ENCODE data around the gene PKDCC. TPM values are rescaled to one million over a fixed set of nuclear protein-coding genes. Genes with fewer than 3 reads are reported as not detected.

Gene PKDCC
- polyA plus RNA-seq, 1 donor (not counting 4 experiments of a cell fraction or from before 2014, with no cell fraction given): not detected

GRCh38 chr2:42040643-42041278 is 7.1 kb upstream of the PKDCC start:
- no peak overlapping the region for H3K4me2 ChIP-seq (ENCODE audit: control insufficient read depth, extremely low read depth, insufficient read depth, low read depth, low read length)
- H3K4me3 ChIP-seq (ENCODE audit: control insufficient read depth in 2 of 3, extremely low read depth in 1 of 3, insufficient read depth in 2 of 3, low read depth in 1 of 3, low read length in 3 of 3): no peak overlapping the region
- H3K9me1 ChIP-seq (ENCODE audit: control insufficient read depth, extremely low read depth, insufficient read depth, low read length): no peaks in the 10 kb centered on the region
- peaks cover 8% of the 10 kb centered on the region for H3K27me3 ChIP-seq (ENCODE audit: control insufficient read depth, extremely low read depth, insufficient read depth, low read length)
- no peaks in the 10 kb centered on the region for H3K36me3 ChIP-seq (ENCODE audit: control insufficient read depth in 2 of 2, extremely low read depth in 1 of 2, insufficient read depth in 2 of 2, low read length in 2 of 2)
- no peak overlapping the region for H2AFZ ChIP-seq (ENCODE audit: control insufficient read depth, low read length)
- no peak overlapping the region for H3K27ac ChIP-seq (ENCODE audit: control insufficient read depth, insufficient read depth, low read length)
- no peak overlapping the region for H3K9ac ChIP-seq (ENCODE audit: control insufficient read depth, extremely low read depth, insufficient read depth, low read length)
- no peak for DNase-seq (ENCODE audit: low read depth, low spot score)
- no peaks in the 10 kb centered on the region for H3K9me3 ChIP-seq (ENCODE audit: control insufficient read depth, low read depth, low read length)
- H4K20me1 ChIP-seq (ENCODE audit: control insufficient read depth, extremely low read depth, insufficient read depth, low read length): no peaks in the 10 kb centered on the region
- FAIRE-seq: no peak
- H3K79me2 ChIP-seq (ENCODE audit: control insufficient read depth, insufficient read depth, low read length): no peaks in the 10 kb centered on the region
- H3K4me1 ChIP-seq (ENCODE audit: control insufficient read depth, extremely low read depth, insufficient read depth, low read length): no peaks in the 10 kb centered on the region
- TF ChIP-seq CTCF (optimal IDR thresholded peaks at IDR 0.05 in 1 of 3, IDR thresholded peaks at IDR 0.05 in 1 of 3, conservative IDR thresholded peaks at IDR 0.05 in 1 of 3; ENCODE audit: extremely low read depth in 1 of 3, insufficient read depth in 2 of 3, low read length in 3 of 3) (no peak), EZH2 (IDR thresholded peaks at IDR 0.05; ENCODE audit: low read length) (no peak)
- dilution Hi-C loops (cut with MboI; ENCODE audit: extremely low pct_ligation_motif_present, low sequenced_read_pairs): no loop called here

- FAIRE-seq: no peak
- dilution Hi-C loops (cut with MboI; ENCODE audit: extremely low pct_ligation_motif_present, low sequenced_read_pairs): no loop called here
- Histone ChIP-seq H3K27ac (ENCODE audit: control insufficient read depth, insufficient read depth, low read length) (no peak overlapping the region), H3K79me2 (ENCODE audit: control insufficient read depth, insufficient read depth, low read length) (no peaks in the 10 kb centered on the region), H4K20me1 (ENCODE audit: control insufficient read depth, extremely low read depth, insufficient read depth, low read length) (no peaks in the 10 kb centered on the region), H3K4me2 (ENCODE audit: control insufficient read depth, extremely low read depth, insufficient read depth, low read depth, low read length) (no peak overlapping the region), H2AFZ (ENCODE audit: control insufficient read depth, low read length) (no peak overlapping the region), H3K9ac (ENCODE audit: control insufficient read depth, extremely low read depth, insufficient read depth, low read length) (no peak overlapping the region), H3K9me1 (ENCODE audit: control insufficient read depth, extremely low read depth, insufficient read depth, low read length) (no peaks in the 10 kb centered on the region), H3K9me3 (ENCODE audit: control insufficient read depth, low read depth, low read length) (no peaks in the 10 kb centered on the region), H3K27me3 (ENCODE audit: control insufficient read depth, extremely low read depth, insufficient read depth, low read length) (peaks cover 15% of the 10 kb centered on the region), H3K4me1 (ENCODE audit: control insufficient read depth, extremely low read depth, insufficient read depth, low read length) (no peaks in the 10 kb centered on the region), H3K36me3 (ENCODE audit: control insufficient read depth in 2 of 2, extremely low read depth in 1 of 2, insufficient read depth in 2 of 2, low read length in 2 of 2) (no peaks in the 10 kb centered on the region), H3K4me3 (ENCODE audit: control insufficient read depth in 2 of 3, extremely low read depth in 1 of 3, insufficient read depth in 2 of 3, low read depth in 1 of 3, low read length in 3 of 3) (no peak overlapping the region)
- TF ChIP-seq EZH2 (IDR thresholded peaks at IDR 0.05; ENCODE audit: low read length): no peak
- TF ChIP-seq CTCF (optimal IDR thresholded peaks at IDR 0.05 in 1 of 3, IDR thresholded peaks at IDR 0.05 in 1 of 3, conservative IDR thresholded peaks at IDR 0.05 in 1 of 3; ENCODE audit: extremely low read depth in 1 of 3, insufficient read depth in 2 of 3, low read length in 3 of 3): no peak
- DNase-seq (ENCODE audit: low read depth, low spot score): no peak
Observed at GRCh38 chr2:42041377-42042127, 6.3 kb upstream of the PKDCC start.

Data from keratinocyte (primary cell).